HG02610 (cell line): ENCODE data around the gene GFER.
"Not testable (repeated sequence)": the region's sequence is repeated elsewhere in the genome, so short reads cannot be mapped to it uniquely, and the experiment has no call there.

Experiments used
- ATAC-seq: cut with Tn5 transposase; IDR thresholded peaks from one replicate; pipeline ENCODE4 v1.9.1; 2021; ENCODE audit warnings: mild to moderate bottlenecking, moderate library complexity; ENCODE audit not compliant: unreplicated experiment

Gene GFER

DNA sequence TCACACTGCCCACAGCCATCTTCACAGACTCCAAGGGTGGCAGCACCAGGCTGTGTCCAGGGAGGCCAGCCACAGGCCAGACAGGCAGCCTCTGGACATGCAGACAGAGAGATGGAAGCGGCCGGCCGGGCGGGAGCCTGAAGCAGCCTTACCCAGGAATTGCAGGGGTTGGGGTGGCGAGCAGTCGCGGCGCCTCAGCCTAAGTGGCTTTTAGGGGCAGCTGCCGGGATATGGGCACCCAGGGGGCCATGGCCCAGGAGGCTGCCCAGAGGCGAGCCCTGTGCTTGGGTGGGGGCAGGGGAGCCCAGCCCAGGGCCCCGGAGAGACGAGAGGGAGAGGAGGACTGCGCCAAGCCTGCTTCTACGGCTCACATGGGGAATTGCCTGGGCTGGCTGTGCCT lies 41.3 kb downstream of the GFER start:
- ATAC-seq = no peak

DNA sequence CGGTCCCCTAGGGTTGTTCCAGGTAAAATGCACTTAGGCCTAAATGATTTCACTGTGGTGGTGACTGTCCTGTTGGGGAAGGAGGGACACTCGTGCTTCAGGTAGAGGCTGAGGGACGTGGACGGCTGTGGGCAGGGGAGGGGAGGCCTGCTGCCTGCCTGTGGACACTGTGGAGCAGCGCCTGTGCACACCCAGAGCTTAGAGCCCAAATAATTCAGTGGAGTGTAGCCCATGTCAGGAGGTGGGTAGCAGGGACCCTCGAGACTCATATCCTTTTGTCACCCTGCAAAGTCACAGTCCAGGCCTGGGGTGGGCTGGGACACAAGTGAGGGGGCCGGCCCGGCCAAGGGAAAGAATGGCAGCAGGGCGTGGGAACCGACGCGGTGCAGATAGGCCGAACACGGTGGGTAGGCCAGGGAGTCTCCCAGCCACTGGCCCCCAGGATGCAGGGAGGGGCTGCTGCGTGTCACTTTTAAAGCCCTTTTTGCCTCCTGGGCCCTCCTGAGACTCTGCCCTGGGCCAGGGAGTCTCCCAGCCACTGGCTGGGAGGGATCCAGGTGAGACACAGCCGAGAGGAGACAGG lies 42.0 kb downstream of the GFER start:
- no peak for ATAC-seq

DNA sequence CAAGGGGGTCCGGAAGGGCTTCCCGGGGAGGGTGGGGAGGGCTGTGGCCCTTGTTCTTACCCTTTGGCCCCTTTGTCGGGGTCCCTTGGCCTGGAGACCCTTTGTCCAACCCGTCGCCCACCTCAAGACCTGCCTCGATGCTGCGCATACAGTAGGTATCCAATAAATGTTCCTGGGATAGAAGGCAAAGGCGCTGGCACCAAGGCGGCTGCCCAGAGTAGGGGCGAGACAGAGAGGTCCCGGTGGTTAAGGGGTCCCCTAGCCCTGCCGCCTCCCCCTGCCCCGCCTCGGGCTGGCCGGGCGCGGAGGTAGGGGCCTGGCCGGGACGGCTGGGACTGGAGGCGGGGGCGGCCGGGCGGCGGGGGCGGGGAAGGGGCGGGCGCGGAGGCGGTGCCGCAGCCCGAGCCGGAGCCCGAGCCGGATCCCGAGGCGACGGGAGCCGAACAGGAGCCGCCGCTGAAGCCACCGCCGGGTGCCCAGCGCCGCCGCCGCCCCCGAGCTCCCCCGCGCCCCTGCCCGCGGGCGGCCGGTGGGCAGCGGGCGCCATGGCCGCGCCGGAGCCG lies 42.5 kb downstream of the GFER start, which contains the start of gene NHERF2:
Gene NHERF2, plus strand, starts transcription at position 442 of the 563 bp plus-strand sequence. Its CDS starts 104 bp downstream, at position 546.
- ATAC-seq = no peak

DNA sequence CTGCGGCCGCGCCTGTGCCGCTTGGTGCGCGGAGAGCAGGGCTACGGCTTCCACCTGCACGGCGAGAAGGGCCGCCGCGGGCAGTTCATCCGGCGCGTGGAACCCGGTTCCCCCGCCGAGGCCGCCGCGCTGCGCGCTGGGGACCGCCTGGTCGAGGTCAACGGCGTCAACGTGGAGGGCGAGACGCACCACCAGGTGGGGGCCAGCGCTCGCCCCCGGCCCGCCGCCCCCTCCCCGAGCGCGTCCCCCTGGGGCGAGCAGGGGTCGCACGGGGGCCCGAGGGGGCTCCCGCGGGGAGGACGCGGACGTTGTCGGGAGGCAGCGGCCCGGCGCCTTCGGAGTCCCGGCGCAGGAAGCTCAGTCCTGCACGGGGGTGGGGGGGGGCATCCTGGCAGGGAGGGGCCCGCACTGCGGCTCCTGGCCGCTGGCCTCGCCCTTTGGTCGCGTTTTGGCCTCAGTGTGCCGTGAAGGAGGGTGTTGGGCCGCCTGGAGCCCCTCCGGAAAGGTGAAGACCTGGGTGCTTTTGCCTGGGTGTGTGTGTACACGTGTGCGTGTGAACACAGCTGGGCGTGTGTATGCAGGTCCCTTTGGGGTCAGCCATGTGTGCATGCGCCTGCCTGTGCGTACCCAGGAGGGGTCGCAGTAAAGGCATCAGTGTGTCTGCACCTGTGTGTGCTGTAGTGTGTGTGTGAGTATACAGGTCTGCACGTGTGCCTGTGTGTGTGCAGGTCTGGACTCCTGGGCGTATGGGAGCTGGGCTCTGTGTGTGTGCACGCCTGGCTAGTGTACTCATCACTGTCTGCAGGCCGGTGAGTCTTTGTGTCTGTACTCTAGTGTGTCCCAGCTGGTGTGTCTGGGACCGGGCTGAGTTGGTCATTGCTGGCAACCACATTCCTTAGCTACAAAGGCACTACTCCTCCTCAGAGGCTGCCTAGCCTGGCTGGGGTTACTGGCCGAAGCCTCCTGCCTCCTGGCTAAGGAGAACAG lies 43.3 kb downstream of the GFER start:
- no peak for ATAC-seq

DNA sequence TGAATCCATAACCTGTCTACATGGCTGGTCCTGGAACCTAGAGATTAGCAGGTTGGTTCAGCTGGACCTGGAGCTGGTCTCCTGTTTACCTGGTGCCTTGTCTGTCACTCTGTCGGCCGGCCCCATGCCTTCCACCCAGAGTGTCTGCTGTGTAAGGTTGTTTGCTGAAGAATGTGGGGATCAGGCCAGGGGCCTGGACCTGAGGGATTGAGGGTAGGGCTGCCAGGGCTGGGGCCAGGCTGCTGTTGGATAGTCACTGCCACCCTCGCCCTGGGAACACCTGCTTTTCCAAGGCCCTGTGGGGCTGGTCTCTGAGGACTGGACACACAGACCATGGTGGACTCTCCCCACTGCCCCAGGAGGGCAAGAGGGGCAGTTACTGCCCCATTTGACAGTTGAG lies 44.2 kb downstream of the GFER start:
- no peak for ATAC-seq

DNA sequence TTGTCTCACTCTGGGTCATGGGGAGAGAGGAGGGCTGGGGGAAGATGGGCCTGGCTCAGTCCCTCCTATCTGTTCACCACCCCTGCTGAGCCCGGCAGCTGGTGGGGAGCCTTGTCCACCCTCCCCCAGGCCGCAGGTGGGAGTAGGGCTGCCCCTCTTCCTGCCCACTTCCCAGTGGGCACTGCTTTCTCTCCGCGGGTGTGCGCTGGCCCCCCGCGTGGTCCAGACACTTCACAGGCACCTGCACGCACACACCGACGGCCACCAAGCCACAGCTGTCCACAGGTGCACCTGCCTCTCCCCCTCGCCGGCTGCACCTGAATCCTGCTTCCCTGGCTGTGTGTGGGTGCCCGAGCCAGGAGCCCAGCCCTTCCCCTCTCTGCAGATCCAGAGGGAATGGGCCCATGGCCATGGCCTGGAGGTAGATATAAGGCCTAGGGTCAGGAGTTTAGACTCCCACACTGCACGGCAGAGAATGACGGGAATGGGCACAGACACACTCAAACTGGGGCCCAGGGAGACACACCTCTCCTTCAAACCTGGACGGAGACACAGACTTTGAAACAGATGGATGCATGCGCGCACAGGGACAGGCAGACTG lies 44.7 kb downstream of the GFER start:
- ATAC-seq = no peak

DNA sequence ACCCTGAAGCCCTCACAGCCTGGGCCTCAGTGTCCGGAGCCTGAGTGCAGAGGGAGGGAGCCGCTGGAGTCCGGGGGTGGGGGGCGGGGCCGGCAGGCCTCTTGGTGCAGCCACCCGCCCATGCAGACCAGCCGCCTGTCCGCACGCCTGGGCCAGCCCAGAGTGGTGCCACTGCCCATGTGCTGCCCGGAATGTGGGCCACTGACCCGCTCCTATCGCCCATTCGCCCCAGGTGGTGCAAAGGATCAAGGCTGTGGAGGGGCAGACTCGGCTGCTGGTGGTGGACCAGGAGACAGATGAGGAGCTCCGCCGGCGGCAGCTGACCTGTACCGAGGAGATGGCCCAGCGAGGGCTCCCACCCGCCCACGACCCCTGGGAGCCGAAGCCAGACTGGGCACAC lies 45.4 kb downstream of the GFER start:
- ATAC-seq = no peak

DNA sequence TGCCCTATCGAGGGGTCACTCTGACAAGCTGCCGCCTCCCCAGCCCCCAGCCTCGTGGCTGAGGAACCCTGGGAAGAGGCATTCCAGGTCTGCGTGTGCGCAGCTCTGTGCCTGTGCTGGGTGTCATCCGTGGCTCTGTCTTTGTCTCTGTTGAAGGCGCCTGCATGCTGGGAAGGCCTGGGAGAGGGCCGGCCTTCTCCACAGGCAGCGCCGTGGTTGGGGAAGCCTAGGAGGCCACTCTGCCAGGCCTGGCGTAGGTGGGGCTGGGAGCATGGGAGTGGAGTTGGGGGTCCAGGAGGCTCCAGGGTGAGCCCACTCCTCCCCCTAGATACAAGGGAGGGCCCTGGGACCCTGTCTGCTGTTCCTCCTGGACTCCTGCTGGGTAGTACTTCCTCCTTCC lies 46.0 kb downstream of the GFER start:
- no peak for ATAC-seq

DNA sequence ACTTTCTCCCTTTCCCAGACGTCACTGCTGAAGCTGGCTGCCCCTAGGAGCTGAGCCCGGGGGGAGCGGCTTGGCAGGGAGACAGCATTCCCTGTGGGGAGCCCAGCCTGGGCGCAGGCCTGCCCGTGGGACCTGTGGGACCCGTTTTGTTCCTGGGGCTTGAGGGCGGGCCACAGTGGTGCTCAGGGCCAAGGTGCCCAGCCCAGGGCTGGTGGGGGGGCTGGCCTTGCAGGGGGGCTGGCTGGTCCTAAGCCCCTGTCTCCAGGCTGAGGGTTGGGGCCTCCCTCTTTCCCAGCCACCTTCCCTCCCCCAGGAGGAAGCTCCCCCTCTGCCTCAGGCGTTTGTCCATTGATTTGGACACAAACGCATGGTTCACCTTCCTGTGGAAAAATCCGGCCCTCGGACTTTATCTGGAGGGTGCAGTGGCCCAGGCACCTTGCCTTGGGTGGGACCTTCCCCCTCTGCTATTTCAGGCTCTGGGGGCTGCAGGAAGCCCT lies 47.1 kb downstream of the GFER start:
- no peak for ATAC-seq

DNA sequence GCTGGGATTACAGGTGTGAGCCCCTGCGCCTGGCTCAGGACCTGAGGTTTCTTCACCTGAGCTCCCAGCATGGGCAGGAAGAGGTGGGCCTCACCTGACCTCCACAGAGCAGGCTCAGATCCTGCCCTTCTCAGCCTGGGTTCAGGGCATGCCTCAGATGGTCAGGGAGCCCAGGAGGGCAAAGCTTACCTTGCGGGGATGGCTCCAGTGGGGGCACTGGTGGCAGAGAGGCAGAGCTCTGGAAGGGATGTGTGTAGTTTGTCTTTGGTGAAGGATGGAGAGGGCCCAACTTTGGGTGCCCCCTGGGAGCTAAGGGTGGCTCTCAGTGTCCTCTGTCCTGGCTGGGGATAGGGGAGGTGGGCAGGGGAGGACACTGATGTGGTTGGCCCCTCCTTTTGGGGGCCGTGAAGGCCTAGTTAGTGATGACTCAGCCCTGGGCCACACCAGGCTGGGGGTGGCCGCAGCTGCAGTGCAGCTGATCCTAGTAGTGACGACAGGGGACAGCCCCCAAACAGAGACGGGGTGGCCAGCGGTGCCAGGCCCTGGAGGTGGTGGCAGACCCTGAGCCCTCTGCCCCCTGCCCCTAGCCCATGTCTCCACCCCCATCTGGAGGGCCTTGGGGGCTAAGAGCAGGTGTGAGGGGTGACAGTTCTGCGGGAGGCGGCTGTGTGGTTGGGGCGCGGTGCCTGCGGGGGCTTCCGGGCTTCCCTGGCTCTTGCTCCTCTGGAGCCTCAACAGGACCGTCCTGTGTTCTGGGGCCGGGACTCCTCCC lies 48.5 kb downstream of the GFER start:
- no peak for ATAC-seq

DNA sequence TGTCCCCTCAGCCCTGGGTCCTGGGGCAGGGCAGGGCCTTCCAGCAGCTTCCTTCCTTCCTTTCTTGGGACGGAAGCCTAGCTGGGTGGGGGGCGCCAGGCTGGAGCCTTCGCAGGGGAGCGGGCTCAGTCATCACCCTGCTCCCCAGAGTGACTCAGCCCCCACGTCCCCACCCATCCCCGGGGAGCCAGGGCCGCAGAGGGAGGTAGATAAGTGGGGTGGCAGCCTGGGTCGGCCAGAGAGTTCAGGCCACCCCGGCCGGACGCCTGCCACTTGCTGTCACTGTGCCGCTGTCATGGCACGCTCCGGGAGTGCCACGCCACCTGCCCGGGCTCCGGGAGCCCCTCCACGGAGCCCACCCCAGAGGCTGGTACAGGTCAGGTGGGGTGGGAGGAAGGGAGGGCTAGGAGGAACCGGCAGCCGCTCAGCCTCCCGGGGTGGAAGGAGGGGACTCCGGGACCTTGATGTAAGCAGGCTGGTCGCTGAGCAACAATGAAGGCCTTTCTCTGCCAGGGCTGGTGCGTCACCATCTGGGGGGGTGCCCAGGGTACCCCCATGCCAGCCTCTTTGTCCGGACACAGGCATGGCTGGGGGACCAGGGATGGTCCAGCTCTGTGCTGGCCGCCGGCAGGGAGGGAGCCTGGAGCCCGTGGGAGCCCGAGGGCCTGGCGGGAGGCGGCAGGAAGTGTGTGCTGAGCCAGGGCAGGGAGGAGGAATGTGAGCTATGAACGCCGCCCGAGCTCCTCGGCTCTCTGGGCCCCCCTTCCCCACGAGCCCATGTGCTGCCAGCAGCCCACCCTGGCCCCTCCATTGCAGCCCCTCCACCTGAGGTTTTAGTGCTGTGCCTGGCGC lies 49.3 kb downstream of the GFER start:
- no peak for ATAC-seq

DNA sequence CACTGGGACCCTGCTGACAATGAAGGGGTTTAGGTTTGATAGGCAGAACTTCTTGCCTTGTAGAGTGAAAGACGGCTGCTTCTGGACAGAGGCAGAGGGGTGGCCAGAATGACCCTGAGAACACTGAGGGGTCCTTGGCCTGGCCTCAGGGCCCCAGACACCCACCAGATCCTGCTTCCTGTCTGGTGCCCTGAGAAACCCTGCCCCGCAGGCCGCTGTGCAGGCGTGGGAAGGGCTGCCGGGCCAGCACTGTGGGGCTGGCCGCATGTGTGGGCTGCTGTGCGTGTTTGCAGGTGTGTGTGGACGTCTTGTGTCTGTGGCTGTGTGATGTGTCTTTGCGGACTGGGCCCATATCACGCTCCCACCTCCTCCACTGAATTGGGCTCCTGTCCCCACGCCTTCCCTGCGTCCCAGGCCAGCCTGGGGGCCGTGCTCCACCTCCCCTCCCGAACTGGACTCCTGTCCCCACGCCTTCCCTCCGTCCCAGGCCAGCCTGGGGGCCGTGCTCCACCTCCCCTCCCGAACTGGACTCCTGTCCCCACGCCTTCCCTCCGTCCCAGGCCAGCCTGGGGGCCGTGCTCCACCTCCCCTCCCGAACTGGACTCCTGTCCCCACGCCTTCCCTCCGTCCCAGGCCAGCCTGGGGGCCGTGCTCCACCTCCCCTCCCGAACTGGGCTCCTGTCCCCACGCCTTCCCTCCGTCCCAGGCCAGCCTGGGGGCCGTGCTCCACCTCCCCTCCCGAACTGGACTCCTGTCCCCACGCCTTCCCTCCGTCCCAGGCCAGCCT lies 50.1 kb downstream of the GFER start:
- ATAC-seq = not testable (repeated sequence)

DNA sequence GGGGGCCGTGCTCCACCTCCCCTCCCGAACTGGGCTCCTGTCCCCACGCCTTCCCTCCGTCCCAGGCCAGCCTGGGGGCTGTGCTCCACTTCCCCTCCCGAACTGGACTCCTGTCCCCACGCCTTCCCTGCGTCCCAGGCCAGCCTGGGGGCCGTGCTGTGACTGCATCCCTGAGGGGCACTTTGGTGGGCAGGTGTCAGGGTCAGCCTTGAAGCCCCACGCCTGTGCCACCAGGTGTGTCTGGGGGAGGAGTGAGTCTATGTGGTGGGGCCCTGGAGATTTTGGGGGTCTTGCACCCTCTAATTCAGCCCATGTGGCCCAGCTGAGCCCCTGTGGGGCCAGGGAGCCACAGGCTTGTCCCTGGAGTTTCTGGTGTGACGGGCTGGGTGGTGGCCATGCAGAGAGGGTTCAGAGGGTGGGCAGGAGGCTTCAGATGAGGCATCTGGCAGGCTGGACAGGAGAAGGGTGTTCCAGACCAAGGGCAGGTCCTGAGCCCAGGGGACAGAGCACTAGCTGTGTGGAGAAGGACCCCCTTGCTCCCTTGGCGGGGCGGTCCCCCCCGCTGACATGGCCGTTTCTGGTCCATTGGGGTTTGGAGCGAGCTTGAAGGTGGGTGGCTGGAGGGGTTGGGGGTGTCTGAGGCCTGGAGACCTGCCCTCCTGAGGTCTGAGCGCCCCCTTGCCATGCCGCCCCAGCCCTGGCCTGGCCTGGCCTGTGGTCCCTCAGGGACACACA lies 50.9 kb downstream of the GFER start:
- no peak for ATAC-seq

DNA sequence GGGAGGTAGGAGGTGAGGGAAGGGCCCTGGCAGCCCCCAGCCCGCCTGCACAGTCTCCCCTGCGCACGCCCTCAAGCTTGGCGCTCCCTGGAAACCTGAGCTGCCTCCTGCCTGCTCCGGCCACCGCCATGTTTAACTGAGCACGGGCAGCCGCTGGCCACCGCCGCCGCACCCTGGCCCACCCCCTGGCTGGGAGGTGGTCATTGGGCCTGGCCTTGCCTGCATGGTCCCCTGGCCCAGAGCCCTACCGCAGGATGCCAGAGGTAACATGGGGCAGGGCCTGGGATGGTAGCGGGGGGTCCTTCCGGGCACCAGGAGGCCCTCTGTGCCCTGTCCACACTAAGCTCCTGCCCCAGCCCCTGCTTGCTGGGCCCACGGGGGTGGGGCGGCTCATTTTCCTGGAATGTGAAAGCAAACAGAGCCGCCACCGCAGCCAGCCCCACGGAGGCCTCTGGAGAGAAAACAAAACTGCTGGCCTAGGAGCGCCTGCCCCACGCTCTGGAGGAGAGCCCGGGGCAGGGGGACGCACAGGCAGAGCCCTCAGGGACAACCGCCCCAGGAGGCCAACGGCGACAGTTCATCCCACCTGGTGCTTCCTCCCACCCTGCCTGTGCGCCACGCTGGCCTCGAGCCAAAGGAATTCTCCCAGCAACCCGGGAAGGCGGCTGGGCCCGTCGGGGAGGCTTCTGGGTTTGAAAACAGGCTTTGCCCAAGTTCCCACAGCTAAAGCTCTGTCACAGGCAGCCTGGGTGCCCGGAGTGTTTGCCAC lies 51.6 kb downstream of the GFER start:
- ATAC-seq = no peak

DNA sequence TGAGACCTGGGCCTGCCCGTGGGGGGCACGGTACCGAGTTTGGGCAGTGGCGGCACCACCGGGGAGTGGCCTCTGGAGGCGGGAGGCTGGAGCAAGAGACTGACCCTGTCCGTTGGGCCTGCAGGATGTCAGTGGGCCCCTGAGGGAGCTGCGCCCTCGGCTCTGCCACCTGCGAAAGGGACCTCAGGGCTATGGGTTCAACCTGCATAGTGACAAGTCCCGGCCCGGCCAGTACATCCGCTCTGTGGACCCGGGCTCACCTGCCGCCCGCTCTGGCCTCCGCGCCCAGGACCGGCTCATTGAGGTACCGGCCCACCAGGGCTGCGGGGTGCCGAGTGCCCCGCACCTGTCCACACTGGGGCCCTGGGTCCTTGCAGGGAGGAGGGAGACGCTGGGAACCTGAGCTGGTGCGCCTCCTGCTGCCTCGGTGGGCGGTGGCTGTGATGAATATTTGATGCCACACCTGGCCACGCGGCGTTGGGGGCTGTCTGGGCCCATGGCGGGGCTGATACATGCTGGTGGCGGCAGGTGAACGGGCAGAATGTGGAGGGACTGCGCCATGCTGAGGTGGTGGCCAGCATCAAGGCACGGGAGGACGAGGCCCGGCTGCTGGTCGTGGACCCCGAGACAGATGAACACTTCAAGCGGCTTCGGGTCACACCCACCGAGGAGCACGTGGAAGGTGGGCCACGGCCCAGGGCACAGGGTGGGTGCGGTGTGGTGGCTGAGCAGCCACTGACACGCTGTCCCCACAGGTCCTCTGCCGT lies 52.4 kb downstream of the GFER start:
- no peak for ATAC-seq

DNA sequence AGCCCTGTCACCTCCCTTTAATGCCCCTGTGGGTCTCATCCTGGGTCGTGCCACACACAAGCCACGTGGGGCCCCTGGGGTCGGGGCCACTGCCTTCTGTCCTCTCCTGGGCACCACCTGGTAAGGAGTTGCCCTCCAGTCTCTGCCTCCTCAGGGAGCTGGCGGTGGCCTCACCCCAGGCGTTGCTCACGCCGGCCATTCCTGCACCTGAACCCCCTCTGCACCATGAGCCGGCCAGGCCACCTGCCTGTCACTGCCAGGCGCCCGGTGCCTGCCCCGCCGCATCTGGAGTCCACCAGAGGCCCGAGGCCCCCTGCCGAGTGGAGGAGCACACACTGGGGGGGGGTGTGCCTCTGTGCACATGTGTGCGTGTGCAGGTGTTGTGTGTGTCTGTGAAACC lies 53.1 kb downstream of the GFER start:
- ATAC-seq = no peak
